BJ (cell line): ENCODE data around the gene URI1. TPM values are rescaled to one million over a fixed set of nuclear protein-coding genes. Genes with fewer than 3 reads are reported as not detected.

Source experiments
- CTCF ChIA-PET: fragments of 350-600 bp; formaldehyde crosslinking; extraction: SDS; loops from one replicate; lab custom pipeline; 2021; ENCODE audit warnings: antibody characterized with exemption, inconsistent platforms; lab: Yijun Ruan, JAX
- POLR2A ChIA-PET: fragments of 300-600 bp; sonication (Branson Sonifier 250); formaldehyde crosslinking; extraction: SDS; loops from one replicate; lab custom pipeline; 2021; ENCODE audit warnings: antibody characterized with exemption; lab: Charles Lee
- DNase-seq: peaks from one replicate; pipeline ENCODE4 v3.0.0-alpha.2; 2011; ENCODE audit warnings: low read depth
- H3K27me3 ChIP-seq: 2 replicates; pipeline ENCODE4 v1.6.0; 2011; ENCODE audit warnings: low read length; ENCODE audit not compliant: control insufficient read depth, insufficient read depth
- H3K36me3 ChIP-seq: 2 replicates; pipeline ENCODE4 v1.5.1; 2011; ENCODE audit warnings: low read length; ENCODE audit not compliant: control insufficient read depth, insufficient read depth
- H3K4me3 ChIP-seq: 2 replicates; pipeline ENCODE4 v1.5.1; 2011; ENCODE audit warnings: low read depth, mild to moderate bottlenecking, control low read depth, low read length
- CTCF ChIP-seq: IDR thresholded peaks from 2 replicates; pipeline ENCODE4 v1.5.1; 2011; ENCODE audit warnings: low read depth, mild to moderate bottlenecking, control low read depth, inconsistent platforms, low read length, moderate library complexity; ENCODE audit not compliant: insufficient read depth
- polyA plus RNA-seq: library from polyadenylated mRNA; depleted of rRNA; stranded (reverse); fragments of >200 nt; gene quantifications from 2 replicates; pipeline ENCODE4 v1.2.3, GENCODE V29; 2011

URI1 gene
- polyA plus RNA-seq, 1 experiment: 27.7 TPM

- DNase-seq: no peak
- Histone ChIP-seq H3K36me3 (no peaks in the 10 kb centered on the region), H3K4me3 (no peak overlapping the region), H3K27me3 (no peaks in the 10 kb centered on the region; the same call in 1 of the 2 replicates)
- ChIA-PET POLR2A (no interaction called here), CTCF (interaction anchor here (1.2 kb wide), 1 partner anchor 17 kb away, joined by 3 read pairs; no protein-coding TSS in a partner anchor)
- TF ChIP-seq CTCF: no peak
These were observed 19.1 kb upstream of the URI1 start for GRCh38 chr19:29922972-29923371.

DNA sequence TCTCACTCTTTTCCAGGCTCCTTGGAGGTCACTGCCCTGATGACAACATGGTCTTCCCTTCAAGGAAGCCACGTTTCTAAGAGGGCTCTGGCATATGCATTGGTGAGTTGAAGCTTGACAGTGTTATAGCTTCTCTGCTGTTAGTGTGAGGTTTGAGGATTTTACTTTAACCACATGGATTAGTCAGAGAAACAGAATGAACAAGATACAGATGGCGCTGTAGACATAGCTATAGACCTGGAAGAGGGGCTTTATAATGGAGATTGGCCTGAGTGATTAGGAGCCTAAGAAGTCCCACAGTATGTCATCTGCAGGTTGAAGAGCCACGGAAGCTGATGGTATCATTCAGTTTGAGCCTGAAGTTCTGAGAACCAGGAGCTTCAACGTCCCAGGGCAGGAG lies 18.4 kb upstream of the URI1 start:
- ChIA-PET POLR2A (no interaction called here), CTCF (interaction anchor here (1.2 kb wide), 1 partner anchor 18 kb away, joined by 3 read pairs; no protein-coding TSS in a partner anchor)
- no peak for DNase-seq
- Histone ChIP-seq H3K4me3 (no peak overlapping the region), H3K27me3 (no peaks in the 10 kb centered on the region; the same call in 1 of the 2 replicates), H3K36me3 (no peaks in the 10 kb centered on the region)
- no peak for TF ChIP-seq CTCF

DNA sequence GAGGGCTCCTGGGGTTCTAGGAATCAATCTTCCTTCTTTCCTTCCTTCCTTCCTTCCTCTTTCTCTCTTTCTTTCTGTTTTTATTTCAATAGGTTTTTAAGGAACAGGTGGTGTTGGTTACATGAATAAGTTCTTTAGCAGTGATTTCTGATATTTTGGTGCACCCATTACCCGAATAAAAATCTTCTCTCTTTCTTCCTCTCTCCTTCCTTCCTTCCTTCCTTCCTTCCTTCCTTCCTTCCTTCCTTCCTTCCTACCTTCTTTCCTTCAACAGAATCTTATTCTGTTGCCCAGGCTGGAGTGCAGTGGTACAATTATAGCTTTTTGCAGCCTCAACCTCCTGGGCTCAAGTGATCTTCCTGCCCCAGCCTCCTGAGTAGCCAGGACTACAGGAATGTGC lies 16.0 kb upstream of the URI1 start:
- no peak for TF ChIP-seq CTCF
- CTCF ChIA-PET: no interaction called here
- H3K4me3 ChIP-seq: no peak overlapping the region
- no peaks in the 10 kb centered on the region; the same call in 1 of the 2 replicates for H3K27me3 ChIP-seq
- POLR2A ChIA-PET: no interaction called here
- no peak for DNase-seq
- H3K36me3 ChIP-seq: no peaks in the 10 kb centered on the region

DNA sequence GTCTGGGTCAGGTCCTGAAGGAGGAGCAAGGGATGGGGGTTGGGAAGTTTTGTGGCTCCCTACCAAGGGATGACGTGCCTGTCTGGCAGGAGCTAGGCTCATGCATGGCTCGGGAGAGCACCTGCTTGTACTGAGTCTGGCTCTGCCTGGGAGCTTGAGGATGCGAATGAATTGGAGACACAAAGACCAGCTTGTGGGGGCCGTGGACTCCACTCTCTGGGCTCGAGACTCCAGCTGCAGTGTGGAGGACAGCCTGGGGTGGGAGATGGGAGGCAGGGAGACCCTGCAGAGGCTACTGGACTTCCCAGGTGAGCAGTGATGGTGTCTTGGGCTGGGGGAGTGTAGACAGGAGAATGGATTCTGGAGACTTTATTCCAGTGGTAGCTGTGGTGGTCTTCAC lies 15.2 kb upstream of the URI1 start:
- Histone ChIP-seq H3K4me3 (no peak overlapping the region), H3K36me3 (no peaks in the 10 kb centered on the region), H3K27me3 (no peaks in the 10 kb centered on the region; the same call in 1 of the 2 replicates)
- CTCF ChIA-PET: no interaction called here
- no peak for TF ChIP-seq CTCF
- DNase-seq: no peak
- POLR2A ChIA-PET: no interaction called here

DNA sequence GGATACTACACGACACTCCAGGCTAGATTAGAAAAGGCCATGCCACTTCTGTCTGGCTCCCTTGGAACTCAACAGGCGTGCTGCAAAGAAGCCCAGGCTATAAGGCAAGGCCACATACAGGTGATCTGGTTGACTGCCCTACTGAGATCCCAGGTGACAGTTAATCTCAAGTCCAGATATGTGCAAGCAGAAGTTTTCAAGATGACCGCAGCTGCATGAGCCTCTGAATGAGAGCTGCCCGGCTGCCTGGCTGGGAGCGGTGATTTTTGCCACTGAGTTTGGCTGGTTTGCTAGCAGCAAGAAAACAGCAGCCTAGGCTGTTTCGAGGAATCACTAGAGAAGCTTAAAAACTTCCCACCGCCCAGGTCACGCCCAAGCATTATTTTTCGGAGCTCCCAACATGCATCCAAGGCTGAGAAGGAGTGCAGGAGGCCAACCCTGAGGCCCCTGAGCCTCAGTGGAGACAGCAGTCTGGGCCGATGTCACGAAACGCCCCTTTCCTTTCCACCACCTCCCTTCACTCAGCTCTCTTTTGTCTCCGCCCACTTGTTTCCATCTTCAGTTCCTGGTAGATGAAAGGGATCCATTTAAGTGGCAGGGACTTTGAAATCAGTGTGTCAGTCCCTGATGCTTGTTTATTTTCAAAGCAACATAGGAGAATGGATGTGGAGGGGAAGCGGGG lies 14.0 kb upstream of the URI1 start:
- Histone ChIP-seq H3K27me3 (no peaks in the 10 kb centered on the region), H3K4me3 (no peak overlapping the region), H3K36me3 (no peaks in the 10 kb centered on the region)
- ChIA-PET POLR2A (no interaction called here), CTCF (no interaction called here)
- TF ChIP-seq CTCF: no peak
- no peak for DNase-seq
